ENCODE measurements around the gene NOL9. TPM values are rescaled to one million over a fixed set of nuclear protein-coding genes. Genes with fewer than 3 reads are reported as not detected.

NOL9 gene
- total RNA-seq, 3 donors from 2014 or later, result 20.0 to 28.3 (median 21.1) TPM

DNA sequence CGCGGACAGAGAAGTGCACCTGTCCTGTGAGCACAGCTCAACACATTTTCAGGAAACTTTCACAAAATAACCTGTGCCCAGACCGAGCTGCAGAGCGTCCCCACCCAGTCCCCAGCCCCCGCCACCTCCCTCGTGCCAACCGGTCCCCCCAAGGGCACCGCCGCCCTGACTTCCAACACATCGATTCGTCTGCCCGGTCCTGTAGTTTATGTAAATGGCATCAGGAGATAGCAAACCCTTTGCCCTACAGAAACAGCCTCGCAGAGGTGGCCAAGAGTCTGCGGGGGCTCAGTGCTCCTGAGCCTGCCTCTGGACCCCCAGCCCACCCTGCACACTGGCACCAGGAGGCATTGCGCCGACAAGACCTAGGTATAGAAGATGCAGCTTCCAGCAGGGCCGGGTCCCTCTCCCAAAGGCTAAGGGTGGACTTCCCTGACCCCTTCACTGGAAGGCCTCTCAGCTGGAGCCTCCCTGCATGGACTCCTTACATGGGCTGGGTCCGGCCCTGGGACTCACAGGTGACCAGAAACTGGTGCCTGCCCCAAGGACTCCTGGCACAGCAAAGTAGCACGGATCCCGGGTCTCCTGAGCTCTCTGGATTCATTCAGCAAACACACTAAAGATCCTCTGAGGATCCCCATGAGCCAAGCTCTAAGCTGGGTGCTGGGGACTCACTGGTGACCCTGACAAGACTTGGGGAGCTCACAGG, 56.3 kb downstream of the NOL9 start:
- no peak overlapping the region for H3K4me3 ChIP-seq
- no peak for DNase-seq
- no peaks in the 10 kb centered on the region for H3K9me3 ChIP-seq
- H3K36me3 ChIP-seq (ENCODE audit: low read depth), result no peaks in the 10 kb centered on the region
- TF ChIP-seq, protein P1, sequence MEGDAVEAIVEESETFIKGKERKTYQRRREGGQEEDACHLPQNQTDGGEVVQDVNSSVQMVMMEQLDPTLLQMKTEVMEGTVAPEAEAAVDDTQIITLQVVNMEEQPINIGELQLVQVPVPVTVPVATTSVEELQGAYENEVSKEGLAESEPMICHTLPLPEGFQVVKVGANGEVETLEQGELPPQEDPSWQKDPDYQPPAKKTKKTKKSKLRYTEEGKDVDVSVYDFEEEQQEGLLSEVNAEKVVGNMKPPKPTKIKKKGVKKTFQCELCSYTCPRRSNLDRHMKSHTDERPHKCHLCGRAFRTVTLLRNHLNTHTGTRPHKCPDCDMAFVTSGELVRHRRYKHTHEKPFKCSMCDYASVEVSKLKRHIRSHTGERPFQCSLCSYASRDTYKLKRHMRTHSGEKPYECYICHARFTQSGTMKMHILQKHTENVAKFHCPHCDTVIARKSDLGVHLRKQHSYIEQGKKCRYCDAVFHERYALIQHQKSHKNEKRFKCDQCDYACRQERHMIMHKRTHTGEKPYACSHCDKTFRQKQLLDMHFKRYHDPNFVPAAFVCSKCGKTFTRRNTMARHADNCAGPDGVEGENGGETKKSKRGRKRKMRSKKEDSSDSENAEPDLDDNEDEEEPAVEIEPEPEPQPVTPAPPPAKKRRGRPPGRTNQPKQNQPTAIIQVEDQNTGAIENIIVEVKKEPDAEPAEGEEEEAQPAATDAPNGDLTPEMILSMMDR (IDR thresholded peaks at IDR 0.05), result no peak
- peaks cover 21% of the 10 kb centered on the region for H3K4me1 ChIP-seq (ENCODE audit: low read depth)
- intact Hi-C loops (cut with DNase I, micrococcal nuclease), result no loop called here
- ATAC-seq, result no peak

DNA sequence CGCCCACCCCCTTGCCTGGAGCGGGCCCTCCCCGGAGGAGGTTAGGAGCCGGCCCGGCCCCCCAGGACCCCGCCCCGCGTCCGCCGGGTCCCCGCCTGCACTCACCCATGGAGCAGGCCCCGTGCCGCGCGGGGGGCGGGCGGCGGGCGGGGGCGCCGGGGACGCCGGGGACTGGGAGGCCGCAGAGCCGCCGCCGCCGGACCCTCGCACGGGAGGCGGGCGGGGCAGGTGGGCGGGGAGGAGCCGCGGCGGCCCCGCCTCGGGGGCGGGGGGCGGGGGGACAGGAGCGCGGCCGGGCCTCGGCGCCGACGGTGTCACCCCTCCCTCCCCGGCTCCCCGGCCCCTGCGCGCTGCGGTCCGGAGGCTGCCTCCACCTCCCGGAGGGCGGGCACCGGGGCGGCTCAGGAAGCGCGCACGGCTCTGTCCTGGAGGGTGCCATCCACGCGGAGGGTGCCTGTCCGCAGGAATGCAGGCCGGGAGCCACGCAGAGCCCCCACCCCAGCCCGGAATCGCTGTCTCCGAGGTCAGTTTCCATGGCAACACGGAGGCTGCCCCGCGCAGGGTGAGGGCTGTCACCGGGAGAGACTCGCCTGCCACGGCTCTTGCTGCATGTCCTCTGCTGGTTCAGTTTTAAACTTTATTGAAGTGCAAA, 57.0 kb downstream of the NOL9 start:
- intact Hi-C loops (cut with DNase I, micrococcal nuclease), result no loop called here
- H3K4me1 ChIP-seq (ENCODE audit: low read depth), result peaks cover 20% of the 10 kb centered on the region
- H3K4me3 ChIP-seq, result no peak overlapping the region
- H3K36me3 ChIP-seq (ENCODE audit: low read depth), result no peaks in the 10 kb centered on the region
- TF ChIP-seq, protein P1 (IDR thresholded peaks at IDR 0.05), result no peak
- DNase-seq (peak in 2 of 3 donors; percentile 36 to 58), ATAC-seq (peak; percentile 62)
- no peaks in the 10 kb centered on the region for H3K9me3 ChIP-seq

DNA sequence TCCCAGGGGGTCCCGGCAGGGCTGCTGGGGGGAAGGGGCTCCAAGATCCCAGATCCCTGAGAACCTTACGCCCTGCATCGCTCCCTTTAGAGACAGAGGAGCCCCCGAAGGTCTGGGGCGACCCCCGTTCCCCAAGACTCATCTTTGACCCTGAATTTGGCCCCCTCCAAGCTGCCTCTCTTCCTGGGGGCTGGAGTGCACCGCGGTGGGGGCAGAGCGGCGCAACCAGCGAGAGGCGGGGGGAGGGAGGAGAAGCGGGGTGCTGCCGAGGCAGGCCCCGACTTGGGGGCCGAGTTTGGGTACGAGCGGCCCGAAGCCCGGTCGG, 57.5 kb downstream of the NOL9 start:
- Histone ChIP-seq H3K4me3 (no peak overlapping the region), H3K4me1 (ENCODE audit: low read depth) (peaks cover 15% of the 10 kb centered on the region), H3K9me3 (no peaks in the 10 kb centered on the region), H3K36me3 (ENCODE audit: low read depth) (no peaks in the 10 kb centered on the region)
- TF ChIP-seq, protein P1 (IDR thresholded peaks at IDR 0.05), result no peak
- intact Hi-C loops (cut with DNase I, micrococcal nuclease), result no loop called here
- no peak for DNase-seq
- no peak for ATAC-seq

DNA sequence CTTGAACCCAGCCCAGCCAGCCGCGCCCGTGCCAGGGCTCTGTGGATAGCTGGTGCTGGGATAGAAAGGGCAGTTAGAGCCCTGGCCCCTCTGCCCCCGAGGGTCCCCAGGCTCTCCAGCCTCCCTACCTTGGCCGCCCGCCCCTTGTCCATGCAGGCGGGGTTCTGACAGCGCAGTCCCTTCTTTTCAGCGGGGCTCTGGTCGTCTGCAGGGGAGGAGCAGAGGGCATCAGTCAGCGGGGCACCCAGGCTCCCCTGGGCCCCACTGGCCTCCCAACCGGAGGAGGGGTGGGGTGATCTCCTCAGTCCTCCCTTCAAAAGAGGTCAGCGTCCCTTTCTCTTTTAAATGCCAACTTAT, 58.0 kb downstream of the NOL9 start:
- Histone ChIP-seq H3K4me3 (no peak overlapping the region), H3K9me3 (no peaks in the 10 kb centered on the region)

DNA sequence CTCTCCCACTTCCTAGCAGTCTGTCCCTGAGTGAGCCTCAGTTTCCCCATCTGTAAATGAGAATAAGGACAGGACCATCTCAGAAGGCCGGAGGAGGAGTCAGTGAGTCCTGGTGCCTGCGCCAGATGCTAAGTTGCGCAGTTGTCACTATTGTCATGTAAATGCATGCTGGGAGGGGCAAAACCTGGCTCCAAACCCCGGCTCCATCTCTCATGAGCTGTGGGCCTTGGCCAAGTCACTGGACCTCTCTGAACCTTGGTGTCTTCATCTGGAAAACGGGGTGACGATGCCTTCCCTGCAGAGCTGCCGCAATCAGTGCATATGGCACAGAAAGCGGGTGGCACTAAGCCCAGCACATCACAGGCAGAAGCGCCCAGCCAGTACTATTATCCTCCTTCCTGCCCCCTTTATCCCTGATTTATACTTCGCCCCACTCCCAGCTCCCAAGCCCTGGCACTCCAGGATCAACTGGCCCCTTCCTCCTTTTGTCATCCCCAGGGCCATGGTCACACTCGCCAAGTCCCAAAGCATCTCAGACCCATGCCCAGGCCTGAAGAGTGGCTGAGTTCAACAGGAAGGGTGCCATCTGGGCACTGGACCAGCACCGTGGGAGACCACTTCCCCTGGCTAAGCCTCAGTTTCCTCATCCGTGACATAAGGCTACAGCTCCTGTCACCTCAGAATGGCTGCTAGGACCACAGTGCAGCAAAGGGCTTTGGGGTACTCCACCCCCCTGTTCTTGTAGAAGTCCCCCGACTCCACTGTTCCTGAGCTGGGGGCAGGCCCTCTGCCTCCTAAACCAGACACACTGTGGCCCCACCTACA, 58.6 kb downstream of the NOL9 start:
- Histone ChIP-seq H3K36me3 (ENCODE audit: low read depth) (no peaks in the 10 kb centered on the region), H3K4me1 (ENCODE audit: low read depth) (peaks cover 19% of the 10 kb centered on the region), H3K4me3 (no peak overlapping the region), H3K9me3 (no peaks in the 10 kb centered on the region)
- ATAC-seq, result no peak
- TF ChIP-seq, protein P1 (IDR thresholded peaks at IDR 0.05), result no peak
- no peak for DNase-seq
- intact Hi-C loops (cut with DNase I, micrococcal nuclease), result no loop called here

More for the DNA sequence above, 58.0 kb downstream of the NOL9 start:
- H3K36me3 ChIP-seq (ENCODE audit: low read depth), result no peaks in the 10 kb centered on the region
- DNase-seq (no peak), ATAC-seq (no peak)
- H3K4me1 ChIP-seq (ENCODE audit: low read depth), result peaks cover 17% of the 10 kb centered on the region
- intact Hi-C loops (cut with DNase I, micrococcal nuclease), result no loop called here
- TF ChIP-seq, protein P1 (IDR thresholded peaks at IDR 0.05), result no peak

Data from mucosa of descending colon (tissue), 3 donors.